Colonic mucosa (tissue), 4 donors: Measurements from ENCODE around the gene SUN5. TPM values are rescaled to one million over a fixed set of nuclear protein-coding genes. Genes with fewer than 3 reads are reported as not detected.
"Not testable (repeated sequence)": the region's sequence is repeated elsewhere in the genome, so short reads cannot be mapped to it uniquely, and the experiment has no call there.

Source experiments
- DNase-seq: peaks from one replicate; pipeline ENCODE4 v3.0.0-alpha.2; 2020
- H3K27ac ChIP-seq: fragments of 200-600 bp; one replicate; pipeline ENCODE4 v1.8.0; 2021
- H3K27me3 ChIP-seq: fragments of 200-600 bp; one replicate; pipeline ENCODE4 v1.8.0; 2021
- H3K36me3 ChIP-seq: fragments of 200-600 bp; one replicate; pipeline ENCODE4 v1.8.0; 2021
- H3K4me1 ChIP-seq: fragments of 200-600 bp; one replicate; pipeline ENCODE4 v1.8.0; 2021; ENCODE audit warnings: mild to moderate bottlenecking
- H3K4me3 ChIP-seq: fragments of 200-600 bp; one replicate; pipeline ENCODE4 v1.8.0; 2021
- H3K9ac ChIP-seq, 2 donors: one replicate each; pipeline ENCODE4 v1.7.0; 2013; ENCODE audit warnings: control low read depth in 2 of 2, low read depth in 2 of 2, low read length in 2 of 2
- H3K9me3 ChIP-seq: fragments of 200-600 bp; one replicate; pipeline ENCODE4 v1.8.0; 2021
- intact Hi-C: fragments of 100-400 bp; cut with DNase I; formaldehyde crosslinking; loops from one replicate; pipeline ENCODE4 v1.14.1; 2022
- total RNA-seq, 2 donors: library from RNA; stranded (reverse); fragmentation: NEBNext Ultra II Directional in 1 of 2; extraction: Animal tissue kit (Norgen Biotek cat#: 25700) in 1 of 2; gene quantifications; one replicate each; pipeline ENCODE4 v1.2.1, GENCODE V29; 2021
- TF ChIP-seq, protein P1 (sequence below): fragments of 200-600 bp; IDR thresholded peaks from one replicate; pipeline ENCODE4 v1.8.0; 2022; ENCODE audit warnings: antibody characterized with exemption, mild to moderate bottlenecking
- donor health status: healthy.
- donor health status: DM: no; HTN: no; CAD: no.
- donor health status: DM: no; HTN: no; CAD: no.

Gene SUN5
- total RNA-seq, 2 donors from 2014 or later, result not detected

GRCh38 chr20:32977281-32978008, 26.8 kb downstream of the SUN5 start:
- Histone ChIP-seq H3K27me3 (no peaks in the 10 kb centered on the region), H3K9ac (no peak overlapping the region), H3K9me3 (no peaks in the 10 kb centered on the region), H3K4me1 (no peaks in the 10 kb centered on the region), H3K4me3 (no peak overlapping the region), H3K36me3 (no peaks in the 10 kb centered on the region), H3K27ac (no peak overlapping the region)
- TF ChIP-seq, protein P1, sequence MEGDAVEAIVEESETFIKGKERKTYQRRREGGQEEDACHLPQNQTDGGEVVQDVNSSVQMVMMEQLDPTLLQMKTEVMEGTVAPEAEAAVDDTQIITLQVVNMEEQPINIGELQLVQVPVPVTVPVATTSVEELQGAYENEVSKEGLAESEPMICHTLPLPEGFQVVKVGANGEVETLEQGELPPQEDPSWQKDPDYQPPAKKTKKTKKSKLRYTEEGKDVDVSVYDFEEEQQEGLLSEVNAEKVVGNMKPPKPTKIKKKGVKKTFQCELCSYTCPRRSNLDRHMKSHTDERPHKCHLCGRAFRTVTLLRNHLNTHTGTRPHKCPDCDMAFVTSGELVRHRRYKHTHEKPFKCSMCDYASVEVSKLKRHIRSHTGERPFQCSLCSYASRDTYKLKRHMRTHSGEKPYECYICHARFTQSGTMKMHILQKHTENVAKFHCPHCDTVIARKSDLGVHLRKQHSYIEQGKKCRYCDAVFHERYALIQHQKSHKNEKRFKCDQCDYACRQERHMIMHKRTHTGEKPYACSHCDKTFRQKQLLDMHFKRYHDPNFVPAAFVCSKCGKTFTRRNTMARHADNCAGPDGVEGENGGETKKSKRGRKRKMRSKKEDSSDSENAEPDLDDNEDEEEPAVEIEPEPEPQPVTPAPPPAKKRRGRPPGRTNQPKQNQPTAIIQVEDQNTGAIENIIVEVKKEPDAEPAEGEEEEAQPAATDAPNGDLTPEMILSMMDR, result no peak
- no peak for DNase-seq
- intact Hi-C loops, result no loop called here

- H3K27me3 ChIP-seq, result no peaks in the 10 kb centered on the region
- H3K4me3 ChIP-seq, result no peak overlapping the region
- H3K9me3 ChIP-seq, result no peaks in the 10 kb centered on the region
- intact Hi-C loops, result no loop called here
- no peaks in the 10 kb centered on the region for H3K36me3 ChIP-seq
- TF ChIP-seq, protein P1, result no peak
- no peak overlapping the region for H3K9ac ChIP-seq
- DNase-seq, result no peak
- no peak overlapping the region for H3K27ac ChIP-seq
- no peaks in the 10 kb centered on the region for H3K4me1 ChIP-seq
Observed at GRCh38 chr20:32976746-32977145, 27.5 kb downstream of the SUN5 start.

DNA sequence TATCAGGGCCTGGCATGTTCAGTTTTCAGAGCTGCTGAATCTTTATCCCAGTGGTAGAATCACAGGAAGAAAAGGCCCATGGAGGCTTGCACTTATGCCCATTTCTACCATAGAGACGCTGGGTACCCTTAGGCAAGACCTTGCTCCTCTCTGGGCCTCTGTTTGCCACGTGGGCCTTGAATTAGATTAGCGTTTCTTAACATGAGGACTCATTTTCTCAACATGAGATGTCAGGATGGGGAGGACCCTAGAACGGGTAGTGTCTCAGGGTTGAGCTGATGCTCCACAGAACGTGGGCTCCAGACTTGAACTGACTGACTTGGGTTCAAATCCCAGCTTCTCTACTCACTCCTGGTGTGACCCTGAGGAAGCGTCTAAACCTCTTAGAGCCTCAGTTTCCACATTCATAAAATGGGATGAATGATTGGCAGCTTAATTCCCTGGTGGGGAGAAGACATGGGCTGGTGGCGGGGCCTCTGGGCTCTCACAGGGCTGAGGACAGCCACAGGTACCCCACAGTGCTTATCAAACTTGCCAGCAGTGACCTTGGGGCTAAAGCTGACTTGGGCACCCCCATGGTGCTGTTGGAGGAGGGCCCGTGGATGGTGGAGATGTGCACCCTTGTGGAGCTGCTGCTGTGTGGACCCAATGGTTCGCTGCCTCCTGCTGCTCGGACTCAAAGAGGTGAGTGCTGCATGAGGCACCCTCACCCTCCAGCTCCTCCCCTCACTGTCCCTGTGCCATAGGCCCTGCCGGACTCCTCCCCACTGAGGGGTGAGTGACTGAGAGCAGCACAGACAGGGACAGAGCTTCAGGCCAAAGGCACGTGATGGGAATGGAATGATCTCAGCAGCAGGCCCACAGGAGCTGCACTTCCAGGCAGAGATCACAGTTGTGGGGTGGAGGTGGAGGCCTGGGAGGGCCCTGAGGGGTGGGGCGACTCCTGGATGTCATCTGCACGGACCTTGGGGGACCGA, 28.2 kb downstream of the SUN5 start:
- H3K36me3 ChIP-seq, result no peaks in the 10 kb centered on the region
- H3K27me3 ChIP-seq, result no peaks in the 10 kb centered on the region
- intact Hi-C loops, result no loop called here
- no peak overlapping the region for H3K4me3 ChIP-seq
- no peaks in the 10 kb centered on the region for H3K4me1 ChIP-seq
- H3K9ac ChIP-seq, result no peak overlapping the region
- no peak overlapping the region for H3K27ac ChIP-seq
- no peak for DNase-seq
- H3K9me3 ChIP-seq, result no peaks in the 10 kb centered on the region
- TF ChIP-seq, protein P1, result no peak

GRCh38 chr20:32975121-32975520, 29.1 kb downstream of the SUN5 start:
- H3K9me3 ChIP-seq, H3K27ac ChIP-seq, DNase-seq, H3K4me3 ChIP-seq, H3K27me3 ChIP-seq, H3K9ac ChIP-seq, intact Hi-C loops, H3K36me3 ChIP-seq, H3K4me1 ChIP-seq: not testable (repeated sequence)

GRCh38 chr20:32974204-32975064, 29.8 kb downstream of the SUN5 start:
- intact Hi-C loops, DNase-seq: not testable (repeated sequence)

More at GRCh38 chr20:32974204-32975064, 29.8 kb downstream of the SUN5 start:
- H3K36me3 ChIP-seq, H3K9me3 ChIP-seq, H3K9ac ChIP-seq, H3K27me3 ChIP-seq, H3K4me1 ChIP-seq, H3K4me3 ChIP-seq, H3K27ac ChIP-seq: not testable (repeated sequence)
